ENCODE results near the gene SMIM43.

DNA sequence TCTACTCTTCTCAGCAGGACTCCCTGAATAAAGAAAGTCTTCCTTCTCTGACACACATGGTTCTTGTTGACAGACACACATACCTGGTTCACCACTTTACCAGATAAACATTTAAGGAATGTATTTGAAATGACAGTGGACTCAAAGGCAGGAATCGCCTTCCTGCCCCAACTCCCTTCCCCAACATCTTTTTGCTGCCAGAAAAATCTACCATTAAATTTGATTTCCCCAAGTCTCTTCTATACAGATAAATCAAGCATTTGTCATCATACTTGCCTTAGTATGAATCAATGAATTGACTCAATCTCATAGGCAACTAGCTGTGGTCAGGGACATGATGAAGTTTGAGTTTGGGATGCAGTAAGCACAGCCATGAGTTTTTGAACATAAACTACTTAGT lies 44.9 kb downstream of the SMIM43 start:
- no peak for TF ChIP-seq CTCF (conservative IDR thresholded peaks at IDR 0.05; ENCODE audit: low read length)
- TF ChIP-seq EZH2phosphoT487 (IDR thresholded peaks at IDR 0.05; ENCODE audit: borderline replicate concordance, low read depth, low read length), result no peak

Measured in OCI-LY7 (cell line).